ENCODE data around the gene LRP2.
"Not testable (repeated sequence)": the region's sequence is repeated elsewhere in the genome, so short reads cannot be mapped to it uniquely, and the experiment has no call there.

Gene LRP2

GRCh38 chr2:169275696-169276444 lies 86.5 kb downstream of the LRP2 start:
- intact Hi-C loops (cut with DNase I; ENCODE audit: low total_unique reads) = no loop called here
- no peak for TF ChIP-seq CTCF (IDR thresholded peaks at IDR 0.05)
- Histone ChIP-seq H3K4me1 (no peaks in the 10 kb centered on the region), H3K27me3 (no peaks in the 10 kb centered on the region), H3K9me3 (no peaks in the 10 kb centered on the region), H3K4me3 (no peak overlapping the region), H3K27ac (no peak overlapping the region), H3K36me3 (no peaks in the 10 kb centered on the region)
- no peak for DNase-seq

- no peak overlapping the region for H3K4me3 ChIP-seq
- H3K9me3 ChIP-seq = no peaks in the 10 kb centered on the region
- no peaks in the 10 kb centered on the region for H3K4me1 ChIP-seq
- no peak for DNase-seq
- no peaks in the 10 kb centered on the region for H3K36me3 ChIP-seq
- H3K27ac ChIP-seq = no peak overlapping the region
- intact Hi-C loops (cut with DNase I; ENCODE audit: low total_unique reads) = no loop called here
- no peak for TF ChIP-seq CTCF (IDR thresholded peaks at IDR 0.05)
- no peaks in the 10 kb centered on the region for H3K27me3 ChIP-seq
These were observed 90.3 kb downstream of the LRP2 start for GRCh38 chr2:169272010-169272409.

- H3K27ac ChIP-seq; H3K4me3 ChIP-seq; H3K9me3 ChIP-seq; DNase-seq; H3K4me1 ChIP-seq; intact Hi-C loops (cut with DNase I; ENCODE audit: low total_unique reads); H3K27me3 ChIP-seq; H3K36me3 ChIP-seq: not testable (repeated sequence)
These were observed 91.8 kb downstream of the LRP2 start for GRCh38 chr2:169270574-169270973.

GRCh38 chr2:169265591-169265990 lies 96.7 kb downstream of the LRP2 start:
- DNase-seq = no peak
- no peaks in the 10 kb centered on the region for H3K4me1 ChIP-seq
- H3K4me3 ChIP-seq = no peak overlapping the region
- H3K27me3 ChIP-seq = no peaks in the 10 kb centered on the region
- no peak overlapping the region for H3K27ac ChIP-seq
- no peaks in the 10 kb centered on the region for H3K36me3 ChIP-seq
- TF ChIP-seq CTCF (IDR thresholded peaks at IDR 0.05) = no peak
- intact Hi-C loops (cut with DNase I; ENCODE audit: low total_unique reads) = no loop called here
- no peaks in the 10 kb centered on the region for H3K9me3 ChIP-seq

- H3K4me1 ChIP-seq = no peaks in the 10 kb centered on the region
- H3K4me3 ChIP-seq = no peak overlapping the region
- no peak for TF ChIP-seq CTCF (IDR thresholded peaks at IDR 0.05)
- intact Hi-C loops (cut with DNase I; ENCODE audit: low total_unique reads) = no loop called here
- no peak for DNase-seq
- H3K9me3 ChIP-seq = no peaks in the 10 kb centered on the region
- H3K36me3 ChIP-seq = no peaks in the 10 kb centered on the region
- H3K27ac ChIP-seq = no peak overlapping the region
- no peaks in the 10 kb centered on the region for H3K27me3 ChIP-seq
These were observed 101.3 kb downstream of the LRP2 start for GRCh38 chr2:169260846-169261642.

- no peak for TF ChIP-seq CTCF (IDR thresholded peaks at IDR 0.05)
- Histone ChIP-seq H3K9me3 (no peaks in the 10 kb centered on the region), H3K36me3 (no peaks in the 10 kb centered on the region), H3K4me3 (no peak overlapping the region), H3K4me1 (no peaks in the 10 kb centered on the region), H3K27me3 (no peaks in the 10 kb centered on the region), H3K27ac (no peak overlapping the region)
- intact Hi-C loops (cut with DNase I; ENCODE audit: low total_unique reads) = no loop called here
- DNase-seq = no peak
These were observed 102.1 kb downstream of the LRP2 start for GRCh38 chr2:169260246-169260645.
